GM21515 (cell line): Measurements from ENCODE around the gene ZNF407.
A peak's percentile ranks its signal among the peaks of the same experiment; 100 is the strongest.

ENCODE experiments used
- ATAC-seq: cut with Tn5 transposase; IDR thresholded peaks from one replicate; pipeline ENCODE4 v1.9.1; 2021; ENCODE audit not compliant: unreplicated experiment

Gene ZNF407

GRCh38 chr18:74869904-74870863 lies 272.5 kb downstream of the ZNF407 start:
- peak; percentile 90 for ATAC-seq

- peak; percentile 13 for ATAC-seq
Observed at GRCh38 chr18:74870950-74871349, 273.3 kb downstream of the ZNF407 start.

- no peak for ATAC-seq
Observed at GRCh38 chr18:74873629-74874028, 276.0 kb downstream of the ZNF407 start.

GRCh38 chr18:74874351-74874750 lies 276.7 kb downstream of the ZNF407 start:
- no peak for ATAC-seq

- no peak for ATAC-seq
Observed at GRCh38 chr18:74876630-74877243, 279.1 kb downstream of the ZNF407 start.

GRCh38 chr18:74878267-74878666 lies 280.6 kb downstream of the ZNF407 start:
- no peak for ATAC-seq

GRCh38 chr18:74880706-74881278 lies 283.1 kb downstream of the ZNF407 start:
- ATAC-seq, result no peak

- ATAC-seq, result no peak
Observed at GRCh38 chr18:74892066-74892627, 294.5 kb downstream of the ZNF407 start.

GRCh38 chr18:74895686-74896085 lies 298.0 kb downstream of the ZNF407 start:
- no peak for ATAC-seq

- no peak for ATAC-seq
Observed at GRCh38 chr18:74896390-74896991, 298.8 kb downstream of the ZNF407 start.

- ATAC-seq, result no peak
Observed at GRCh38 chr18:74897971-74898657, 300.4 kb downstream of the ZNF407 start.

GRCh38 chr18:74898965-74899364 lies 301.3 kb downstream of the ZNF407 start:
- no peak for ATAC-seq

GRCh38 chr18:74899554-74899953 lies 301.9 kb downstream of the ZNF407 start:
- no peak for ATAC-seq

- no peak for ATAC-seq
Observed at GRCh38 chr18:74901362-74902146, 303.9 kb downstream of the ZNF407 start.

- no peak for ATAC-seq
Observed at GRCh38 chr18:74902147-74902455, 304.4 kb downstream of the ZNF407 start.

- ATAC-seq, result no peak
Observed at GRCh38 chr18:74905247-74905646, 307.6 kb downstream of the ZNF407 start.

GRCh38 chr18:74906184-74906583 lies 308.5 kb downstream of the ZNF407 start:
- ATAC-seq, result no peak

GRCh38 chr18:74914052-74914591 lies 316.5 kb downstream of the ZNF407 start:
- no peak for ATAC-seq

- ATAC-seq, result no peak
Observed at GRCh38 chr18:74914648-74915047, 317.0 kb downstream of the ZNF407 start.
